ENCODE data around the gene CAP2.

DNA sequence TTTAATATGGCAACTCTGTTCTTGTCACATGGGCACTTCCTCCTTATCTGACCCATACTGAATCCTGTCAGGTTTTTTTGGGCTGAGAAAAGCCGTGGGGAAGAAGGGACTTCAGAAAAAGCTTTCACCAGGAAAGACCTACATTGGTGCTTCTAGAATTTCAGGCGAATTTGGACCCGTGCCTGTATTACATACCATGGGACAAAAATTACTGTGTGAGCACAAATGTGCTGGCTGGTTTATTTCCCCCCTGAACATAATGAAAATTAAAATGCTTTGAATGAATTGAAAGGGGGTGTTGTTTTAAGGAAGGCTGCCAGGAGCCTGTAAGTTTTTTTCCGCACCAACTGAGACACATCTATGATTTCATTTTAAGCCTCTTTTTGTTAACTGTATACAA is 29.6 kb downstream of the CAP2 start:
- TF ChIP-seq POLR2A (IDR thresholded peaks at IDR 0.05) (no peak), CTCF (IDR thresholded peaks at IDR 0.05) (no peak)

Data from testis (tissue), 2 donors.